ENCODE measurements around the gene KIAA1958.
A peak's percentile ranks its signal among the peaks of the same experiment; 100 is the strongest.
"Not testable (repeated sequence)": the region's sequence is repeated elsewhere in the genome, so short reads cannot be mapped to it uniquely, and the experiment has no call there.

The KIAA1958 gene

GRCh38 chr9:112669326-112669725, 182.7 kb downstream of the KIAA1958 start:
- no peak for DNase-seq

GRCh38 chr9:112670991-112671625, 184.5 kb downstream of the KIAA1958 start:
- no peak for DNase-seq

GRCh38 chr9:112673221-112673620, 186.6 kb downstream of the KIAA1958 start:
- DNase-seq, result not testable (repeated sequence)

- no peak for DNase-seq
These were observed 190.4 kb downstream of the KIAA1958 start for GRCh38 chr9:112677040-112677439.

GRCh38 chr9:112680731-112681402, 194.2 kb downstream of the KIAA1958 start:
- no peak for DNase-seq

- DNase-seq, result no peak
These were observed 202.6 kb downstream of the KIAA1958 start for GRCh38 chr9:112689161-112689740.

GRCh38 chr9:112694706-112695555, 208.3 kb downstream of the KIAA1958 start:
- DNase-seq, result no peak

- no peak for DNase-seq
These were observed 209.8 kb downstream of the KIAA1958 start for GRCh38 chr9:112696461-112696860.

- no peak for DNase-seq
These were observed 212.6 kb downstream of the KIAA1958 start for GRCh38 chr9:112699230-112699629.

GRCh38 chr9:112700085-112700484, 213.5 kb downstream of the KIAA1958 start:
- no peak for DNase-seq

- no peak for DNase-seq
These were observed 216.7 kb downstream of the KIAA1958 start for GRCh38 chr9:112703304-112703703.

GRCh38 chr9:112705768-112706427, 219.3 kb downstream of the KIAA1958 start:
- DNase-seq, result no peak

- no peak for DNase-seq
These were observed 224.5 kb downstream of the KIAA1958 start for GRCh38 chr9:112711050-112711689.

GRCh38 chr9:112712678-112713077, 226.1 kb downstream of the KIAA1958 start:
- no peak for DNase-seq

- DNase-seq, result peak; percentile 94 to 98
These were observed 231.2 kb downstream of the KIAA1958 start, which contains the start of gene INIP for GRCh38 chr9:112717661-112718331. TSS of gene INIP (minus strand) at chr9:112718117. CDS start at chr9:112716485, 1,632 bp downstream.
